Hypothalamus (tissue), 51 donors: ENCODE results near the gene ENO3.
A peak's percentile ranks its signal among the peaks of the same experiment; 100 is the strongest.

Experiments
- DNase-seq, 51 donors: peaks; one replicate each; lab custom pipeline; 2025; lab: John Stamatoyannopoulos, UW

ENO3 gene

DNA sequence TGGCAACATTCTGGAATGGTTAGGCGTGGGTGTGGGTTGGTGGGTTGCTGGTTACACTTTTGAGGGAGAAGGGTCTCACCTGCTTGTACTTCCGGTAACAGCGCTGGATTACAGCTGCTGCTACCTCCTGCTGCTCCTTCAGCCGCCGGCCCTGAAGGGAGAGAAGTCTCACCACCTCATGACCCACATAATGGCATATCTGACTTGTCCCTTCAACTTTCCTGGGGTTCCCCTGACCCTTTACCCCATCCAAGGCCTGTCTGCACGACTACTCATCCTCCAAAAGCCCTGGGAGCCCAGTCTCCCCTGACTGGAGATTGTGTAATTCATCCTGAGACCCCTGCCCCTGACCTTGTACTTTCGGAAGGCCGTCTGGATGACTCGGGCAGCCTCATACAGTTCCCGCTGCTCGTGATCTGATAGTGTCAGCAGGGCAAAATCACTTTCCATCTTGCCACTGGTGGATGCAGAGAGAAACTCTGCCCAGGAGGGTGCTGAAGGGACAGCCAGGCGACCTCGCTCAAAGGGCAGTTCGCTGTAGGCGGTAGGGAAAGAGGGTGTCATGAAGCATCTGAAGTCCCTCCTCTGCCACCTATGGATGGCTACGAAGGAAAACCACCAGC lies 18.7 kb downstream of the ENO3 start:
- DNase-seq, result no peak

DNA sequence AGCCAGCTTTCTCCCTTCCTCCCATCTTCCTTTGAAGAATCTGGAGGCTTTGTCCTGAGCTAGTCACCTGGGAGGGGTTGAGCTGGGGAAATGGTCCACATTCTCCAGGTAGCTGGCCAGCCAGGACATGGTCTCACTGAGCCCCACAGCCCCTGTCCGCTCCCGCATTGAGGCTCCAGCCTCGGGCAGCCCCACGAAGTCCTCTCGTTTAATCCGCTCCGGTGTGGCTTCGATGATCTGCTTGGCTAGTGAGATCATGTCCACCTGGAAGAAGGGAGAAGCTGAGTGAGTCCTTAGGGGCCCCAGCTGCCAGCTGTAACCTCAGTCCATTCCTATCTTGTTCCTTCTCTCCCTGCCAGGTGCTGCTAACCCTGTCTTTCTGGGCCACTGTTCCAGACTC lies 19.4 kb downstream of the ENO3 start:
- no peak for DNase-seq

DNA sequence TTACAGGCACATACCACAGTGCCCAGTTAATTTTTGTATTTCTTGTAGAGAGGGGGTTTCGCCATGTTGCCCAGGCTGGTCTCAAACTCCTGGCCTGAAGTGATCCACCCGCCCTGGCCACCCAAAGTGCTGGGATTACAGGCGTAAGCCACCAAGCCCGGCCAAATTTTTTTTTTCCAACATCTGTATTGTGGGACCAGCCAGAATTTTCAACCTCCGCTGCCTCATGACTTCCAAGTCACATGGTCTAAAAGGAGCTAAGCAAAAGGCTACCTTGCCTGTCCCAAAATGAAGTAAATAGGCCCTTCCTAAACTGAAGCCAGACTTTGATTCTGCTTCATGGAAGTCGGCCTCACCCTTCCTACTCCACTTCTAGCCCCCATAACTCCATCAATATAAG lies 20.9 kb downstream of the ENO3 start:
- DNase-seq, result no peak

DNA sequence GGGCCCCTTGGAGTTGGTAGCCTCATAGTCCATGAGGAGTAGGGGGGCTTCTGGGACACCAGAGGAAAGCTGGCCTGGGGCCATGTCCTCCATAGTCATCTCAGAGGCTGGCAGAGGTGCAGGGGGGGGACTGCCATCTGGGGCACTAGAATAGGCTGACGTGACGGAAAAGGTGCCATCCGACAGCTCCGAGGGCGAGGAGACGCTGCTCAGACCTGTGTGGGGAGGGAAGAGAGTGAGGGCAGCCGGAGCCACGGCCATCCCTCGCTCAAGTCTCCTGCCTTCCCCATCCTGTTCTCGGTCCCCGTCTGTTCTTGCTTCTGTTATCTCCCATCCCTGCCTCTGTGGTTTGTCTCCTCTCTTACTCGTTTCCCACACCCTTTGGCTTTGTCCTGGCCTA lies 21.4 kb downstream of the ENO3 start:
- DNase-seq, result no peak

DNA sequence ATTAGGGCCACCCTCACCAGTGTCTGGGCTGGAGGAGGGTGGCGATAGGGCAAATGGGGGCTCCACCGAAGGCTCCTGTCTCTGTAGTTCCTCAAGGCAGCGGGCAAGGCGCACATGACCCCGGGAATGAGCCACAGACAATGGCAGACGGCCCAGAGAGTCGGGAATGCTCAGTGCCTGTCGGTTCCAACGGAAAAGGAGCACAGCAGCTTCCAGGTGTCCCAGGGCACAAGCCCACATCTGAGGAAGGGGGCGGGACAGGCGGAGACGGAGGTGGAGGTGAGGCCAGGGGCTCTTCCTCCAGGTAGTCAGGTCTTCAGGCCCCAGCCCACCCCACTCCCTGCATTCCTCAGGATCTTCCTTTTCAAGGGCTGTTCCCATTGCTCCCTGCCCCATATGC lies 21.8 kb downstream of the ENO3 start:
- DNase-seq, result no peak

DNA sequence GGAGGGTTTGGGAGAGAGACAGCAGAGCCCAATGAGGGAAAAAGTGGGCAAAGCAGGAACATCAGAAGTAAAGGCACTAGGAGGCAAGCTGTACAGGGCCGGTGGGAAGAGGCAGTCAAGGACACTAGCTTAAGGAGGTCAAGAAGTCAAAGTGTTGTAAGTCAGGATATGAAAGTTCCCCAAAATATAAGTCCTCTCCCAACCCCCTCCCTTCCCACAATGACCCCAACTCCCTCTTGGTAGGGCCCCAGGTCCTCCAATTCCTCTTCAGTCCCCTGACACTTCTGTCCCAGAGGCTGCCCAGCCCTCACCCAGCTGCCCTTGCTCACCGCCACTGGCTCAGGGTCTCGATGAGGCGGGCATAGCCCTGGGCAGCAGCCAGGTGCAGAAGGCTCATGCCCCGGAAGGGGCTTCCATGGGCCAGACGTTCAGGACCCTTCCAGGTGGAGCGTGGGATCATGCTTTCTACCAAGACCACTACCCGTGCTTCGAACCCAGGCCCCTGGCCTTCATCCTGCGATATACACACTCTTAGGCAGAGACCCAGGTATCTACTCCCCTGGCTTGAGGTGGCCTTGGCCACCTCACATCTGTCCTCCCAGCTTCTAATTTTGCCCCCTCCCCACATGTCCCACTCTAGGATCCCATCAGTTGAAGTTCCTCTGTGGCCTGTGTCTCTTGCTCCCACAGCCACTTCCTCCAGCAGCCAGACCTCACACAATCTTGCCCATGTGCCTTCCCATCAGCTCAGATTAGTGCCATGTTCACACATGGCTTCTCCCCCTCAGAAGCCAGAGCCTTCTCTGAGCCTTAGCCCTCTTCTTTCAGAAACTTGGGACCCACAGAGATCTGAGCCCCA lies 22.6 kb downstream of the ENO3 start:
- no peak for DNase-seq

DNA sequence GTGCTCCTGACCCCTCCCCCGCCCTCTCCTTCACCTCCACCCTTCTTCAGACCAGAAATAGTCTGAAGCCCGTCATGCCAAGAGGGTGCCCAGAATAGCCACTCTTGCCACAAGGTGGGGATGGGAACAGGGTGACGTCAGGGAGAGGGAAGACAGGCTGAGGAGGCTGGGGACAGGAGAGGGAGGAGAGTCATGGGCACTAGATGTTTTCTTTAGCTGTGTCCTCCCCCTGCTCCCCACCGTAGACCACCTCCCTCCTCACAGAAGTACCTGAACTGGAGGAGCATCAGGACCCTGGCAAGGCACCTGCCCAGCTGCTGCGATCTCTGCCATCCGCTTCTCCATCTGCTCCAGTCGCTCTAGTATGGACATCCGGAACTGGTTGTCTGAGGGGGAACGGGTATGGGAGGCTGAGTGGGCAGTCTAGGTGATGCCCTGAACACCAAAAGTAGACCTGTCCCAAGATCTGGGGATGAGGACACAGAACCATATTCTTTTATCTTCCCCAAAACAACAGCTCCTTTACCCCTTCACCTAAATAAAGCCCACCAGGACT lies 23.3 kb downstream of the ENO3 start:
- DNase-seq, result peak in 1 of 51 donors; percentile 17

DNA sequence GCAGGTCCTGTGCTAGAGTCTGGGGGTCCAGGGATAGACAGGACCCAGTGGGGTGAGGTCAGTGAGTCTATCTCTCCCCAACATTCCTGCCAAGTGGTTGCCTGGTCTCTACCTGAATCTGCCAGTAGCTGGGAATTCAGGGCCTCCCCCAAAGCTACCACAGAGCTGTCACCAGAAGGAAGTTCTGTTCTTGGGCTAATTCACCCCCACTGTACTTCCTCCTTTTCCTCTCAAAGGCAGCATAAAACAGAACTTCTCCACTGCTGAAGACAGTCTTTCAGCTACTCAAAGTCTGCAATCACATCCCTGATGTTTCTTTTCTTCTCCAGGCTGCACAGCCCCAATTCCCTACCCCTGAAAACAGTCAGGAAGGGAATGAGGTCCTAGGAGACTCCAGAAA lies 27.8 kb downstream of the ENO3 start:
- no peak for DNase-seq

DNA sequence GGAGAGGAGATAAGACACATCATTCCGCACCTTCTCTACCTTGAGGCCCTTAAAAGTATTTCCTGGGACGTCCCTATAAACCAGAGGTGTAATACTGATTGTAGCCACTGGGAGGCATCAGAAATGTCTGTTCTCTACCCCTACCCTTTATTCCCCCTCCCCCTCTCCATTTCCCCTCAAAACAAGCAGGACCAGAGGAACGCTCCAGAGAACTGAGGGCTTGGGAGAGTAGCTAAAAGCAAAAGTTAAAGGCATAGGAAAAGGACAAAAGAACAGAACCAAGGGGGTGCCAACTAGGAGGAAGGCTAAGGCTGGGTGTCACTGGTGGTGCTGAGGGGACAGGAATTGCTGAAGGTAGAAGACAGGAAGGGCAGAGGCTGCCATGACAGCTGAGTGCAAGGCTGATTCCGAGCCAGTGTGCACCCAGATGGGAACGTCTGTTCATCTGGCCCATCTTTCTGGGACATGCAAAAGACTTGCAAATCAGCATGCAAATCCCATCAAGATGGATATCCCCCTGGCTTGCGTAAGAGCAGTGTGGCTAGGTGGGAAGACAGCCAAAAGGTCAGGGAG lies 29.8 kb downstream of the ENO3 start:
- DNase-seq, result peak in 2 of 51 donors; percentile 15 to 32

DNA sequence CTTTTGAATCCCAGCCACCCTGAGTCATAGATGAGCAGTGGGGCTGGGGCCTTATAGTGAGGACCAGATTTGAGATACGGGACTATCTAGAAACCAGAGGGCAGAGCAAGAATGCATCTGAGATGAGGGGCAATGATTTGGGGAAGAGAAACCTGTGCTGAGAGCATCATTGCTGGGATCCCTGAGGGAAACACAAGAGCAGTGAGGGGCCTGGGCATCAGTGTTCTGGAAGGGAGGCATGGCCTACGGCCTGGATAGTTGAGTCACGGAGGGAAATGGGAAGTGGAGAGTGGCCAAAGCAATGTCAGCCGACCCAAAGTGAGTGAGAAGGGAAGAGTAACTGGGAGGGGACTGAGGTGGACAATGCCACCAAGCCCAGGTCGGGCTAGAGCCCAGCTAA lies 31.4 kb downstream of the ENO3 start:
- no peak for DNase-seq

DNA sequence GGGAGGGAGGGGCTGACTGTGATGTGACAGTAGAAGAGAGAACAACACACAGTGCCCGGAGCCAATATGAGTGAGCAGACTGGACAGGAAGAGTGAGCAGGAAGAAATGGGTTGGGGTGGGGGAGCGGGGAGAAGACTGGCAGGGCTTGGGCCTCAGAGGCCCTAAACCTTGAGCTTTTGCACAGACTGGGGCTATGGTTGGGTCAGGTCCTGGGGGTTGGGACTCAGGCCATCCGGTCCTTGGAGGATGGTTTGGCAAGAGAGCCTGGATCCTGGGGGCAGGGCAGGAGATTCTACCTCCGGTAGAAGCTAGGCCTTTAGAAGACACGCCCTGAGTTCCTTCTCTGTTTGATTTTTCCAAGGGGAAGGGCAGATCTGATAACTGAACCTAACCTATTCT lies 35.5 kb downstream of the ENO3 start:
- DNase-seq, result peak in 2 of 51 donors; percentile 9 to 14

DNA sequence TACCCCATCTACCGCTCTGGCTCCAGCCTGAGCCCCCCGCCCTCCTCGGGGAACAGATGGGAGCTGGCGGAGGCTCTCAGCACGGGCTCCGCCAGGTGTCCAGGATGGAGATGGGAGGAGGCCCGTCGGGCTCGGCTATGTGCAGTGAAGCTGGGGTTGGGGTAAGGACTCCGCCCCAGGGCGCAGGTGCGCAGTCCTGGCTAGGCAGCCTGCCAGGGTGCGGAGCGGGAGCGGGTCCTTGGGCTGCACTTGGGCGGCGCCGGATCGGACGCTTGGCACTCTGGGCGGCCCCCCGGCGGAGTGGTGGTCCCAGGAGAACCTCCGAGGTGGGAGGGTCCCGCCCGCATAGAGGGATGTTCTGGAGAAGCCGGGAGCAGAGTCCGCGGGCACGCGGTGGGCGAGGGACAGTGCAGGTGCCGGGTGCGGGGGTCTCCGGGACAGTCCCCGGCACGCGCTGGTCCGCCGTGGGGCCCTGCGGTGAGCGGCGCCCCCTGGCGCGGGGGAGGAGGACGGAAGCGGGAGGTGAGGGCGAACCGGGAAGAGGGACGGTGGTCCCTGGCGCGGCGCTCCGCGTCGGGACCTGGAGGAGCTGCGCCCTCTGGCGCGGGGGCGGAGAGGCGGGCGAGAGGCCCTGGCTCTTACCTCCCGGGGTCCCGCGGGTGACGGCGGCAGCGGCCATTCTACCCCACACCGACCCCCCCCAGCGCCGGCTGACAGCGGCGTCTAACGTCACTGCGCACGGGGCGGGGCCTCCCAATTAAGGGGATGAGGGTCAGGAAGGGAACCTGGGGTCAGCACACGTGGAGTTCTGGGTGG lies 36.2 kb downstream of the ENO3 start, which contains the start of gene CAMTA2:
CAMTA2 (minus strand) TSS at position 725 of the 816 bp plus-strand sequence. CDS start 1,453 bp downstream, outside the sequence.
- DNase-seq, result peak; percentile 24 to 90 (median 79)

DNA sequence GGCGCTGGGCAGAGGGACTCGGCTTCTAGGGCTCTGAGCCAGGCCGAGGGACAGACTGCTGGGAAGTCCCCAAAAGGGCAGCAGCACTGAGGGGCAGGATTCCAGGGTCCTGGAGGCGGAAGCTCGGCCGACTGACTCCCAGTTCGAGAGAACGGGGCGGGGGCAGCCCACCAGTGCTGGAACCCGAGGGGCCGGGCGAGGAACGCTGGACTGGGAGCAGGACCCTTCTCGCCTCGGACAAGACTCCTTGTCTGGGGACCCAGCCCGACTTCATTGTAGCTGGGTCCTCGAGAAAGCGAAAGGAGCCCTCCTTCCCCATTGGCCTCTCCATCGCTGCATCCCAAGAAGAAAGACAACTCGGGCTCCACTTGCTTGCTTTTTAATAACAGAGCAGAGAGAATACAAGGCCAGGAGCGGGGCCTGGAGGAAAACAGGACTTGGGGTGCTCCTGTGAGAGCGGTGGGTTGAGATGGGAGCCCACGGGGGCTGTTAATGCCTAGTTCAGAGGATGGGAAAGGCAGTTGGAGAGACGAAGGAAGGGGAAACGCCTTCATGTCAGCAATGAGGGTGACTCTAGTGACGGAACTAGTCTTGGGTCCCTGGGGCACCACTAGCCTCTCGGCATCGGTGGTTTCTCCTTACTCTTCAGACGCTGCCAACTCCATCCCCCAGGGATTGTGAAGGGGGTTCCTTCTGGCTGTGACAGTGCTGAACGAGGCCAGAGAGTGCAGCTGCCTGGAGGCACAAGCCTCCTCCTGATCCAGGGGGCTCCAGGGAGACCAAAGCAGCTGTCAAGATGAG lies 37.0 kb downstream of the ENO3 start:
- peak in 3 of 51 donors; percentile 53 to 58 (median 54) for DNase-seq

DNA sequence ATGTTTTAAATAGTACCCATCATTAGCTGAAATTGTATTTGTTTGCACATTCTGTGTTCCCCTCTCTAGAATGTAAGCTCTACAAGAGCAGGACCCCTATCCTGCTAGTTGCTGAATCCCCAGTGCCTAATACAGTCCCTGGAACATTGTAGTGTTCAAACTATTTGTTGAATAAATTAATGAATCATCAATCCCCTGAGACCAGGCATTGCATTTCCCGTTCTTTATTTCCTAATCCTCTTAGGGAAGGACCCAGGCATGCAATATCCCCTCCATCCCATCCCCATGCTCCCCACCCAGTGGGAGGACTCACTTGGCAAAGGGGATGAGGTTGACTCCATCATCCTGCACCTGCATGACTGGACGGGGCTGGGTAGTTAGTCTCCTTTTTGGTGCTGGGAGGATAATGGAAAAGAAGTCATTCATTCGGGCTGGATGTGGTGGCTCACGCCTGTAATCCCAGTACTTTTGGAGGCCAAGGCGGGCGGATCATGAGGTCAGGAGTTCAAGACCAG lies 43.2 kb downstream of the ENO3 start:
- no peak for DNase-seq

DNA sequence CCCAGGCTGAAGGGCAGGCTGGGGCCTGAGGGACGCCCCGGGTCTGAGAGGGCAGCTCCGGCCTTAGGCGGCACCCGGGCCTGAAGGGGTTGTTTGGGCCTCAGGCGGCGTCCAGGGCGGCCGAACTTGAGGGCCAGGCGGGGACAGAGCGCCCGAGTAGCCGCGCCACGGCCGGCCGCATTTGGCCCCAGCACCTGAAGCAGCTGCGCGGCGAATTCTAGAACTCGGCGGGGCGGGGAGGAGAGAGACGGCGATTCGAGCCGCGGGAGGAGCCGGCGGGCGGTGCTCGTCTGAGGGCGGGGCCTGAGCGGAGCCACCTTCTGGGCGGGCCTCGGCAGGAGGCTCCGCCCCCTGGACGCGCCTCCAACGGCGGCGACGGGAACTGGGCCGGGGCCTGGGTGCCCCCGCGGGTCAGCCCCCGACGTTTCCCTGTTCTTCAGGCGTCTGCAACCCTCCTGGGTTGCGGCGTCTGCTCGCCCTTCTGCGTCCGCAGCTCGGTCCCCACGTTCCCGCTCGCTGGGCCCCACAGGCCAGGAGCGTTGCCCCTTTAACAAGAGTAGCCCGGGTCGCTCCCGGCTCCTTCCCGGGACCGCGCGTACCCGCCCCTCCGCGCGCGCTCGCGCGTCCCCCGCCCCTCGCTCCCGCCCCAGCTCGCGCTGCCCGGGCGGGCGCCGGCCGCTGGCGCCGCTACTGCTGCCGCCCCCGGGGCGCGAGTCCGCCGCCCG lies 46.5 kb downstream of the ENO3 start, which contains the start of the genes INCA1 and KIF1C:
INCA1 (minus strand) TSS at position 221 of the 725 bp plus-strand sequence. CDS start 3,085 bp downstream, outside the sequence.
KIF1C (plus strand) TSS at position 649 of the 725 bp plus-strand sequence. CDS start 2,297 bp downstream, outside the sequence.
- DNase-seq, result peak; percentile 49 to 98 (median 91)

DNA sequence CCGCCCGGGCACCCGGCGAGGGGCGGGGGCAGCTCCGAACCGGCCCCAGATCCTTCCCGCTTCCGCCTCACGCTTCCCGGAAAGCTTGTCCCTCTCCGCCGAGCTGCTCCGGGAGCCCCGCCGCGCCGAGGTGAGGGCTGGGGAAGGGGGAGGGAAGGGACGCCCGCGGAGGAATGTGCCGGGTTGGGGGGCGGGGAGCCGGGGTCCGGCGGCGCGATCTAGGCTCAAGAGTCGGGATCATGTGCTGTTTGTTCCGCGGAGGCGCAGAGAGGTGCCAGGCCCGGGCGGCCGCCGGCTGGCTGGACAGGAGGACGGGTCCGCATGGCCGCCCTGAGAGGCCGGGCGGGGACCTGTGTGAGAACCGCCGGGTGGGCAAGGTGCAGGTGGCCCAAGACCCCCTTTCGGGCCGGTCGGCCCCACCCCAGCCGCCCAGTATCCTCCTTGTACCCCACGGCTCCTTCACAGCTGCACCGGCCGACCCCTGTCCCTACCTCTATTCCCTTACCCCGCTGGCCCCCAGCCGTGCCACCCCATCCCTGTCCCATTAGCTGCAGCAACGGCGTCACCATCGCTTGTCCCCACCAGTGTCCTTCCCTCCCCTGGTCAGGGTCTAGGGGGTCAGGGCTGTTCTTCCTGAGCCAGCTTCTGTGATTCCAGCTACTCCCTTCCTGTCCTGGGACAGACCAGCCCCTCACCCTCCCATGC lies 47.3 kb downstream of the ENO3 start:
- DNase-seq, result peak in 21 of 51 donors; percentile 13 to 77 (median 50)

DNA sequence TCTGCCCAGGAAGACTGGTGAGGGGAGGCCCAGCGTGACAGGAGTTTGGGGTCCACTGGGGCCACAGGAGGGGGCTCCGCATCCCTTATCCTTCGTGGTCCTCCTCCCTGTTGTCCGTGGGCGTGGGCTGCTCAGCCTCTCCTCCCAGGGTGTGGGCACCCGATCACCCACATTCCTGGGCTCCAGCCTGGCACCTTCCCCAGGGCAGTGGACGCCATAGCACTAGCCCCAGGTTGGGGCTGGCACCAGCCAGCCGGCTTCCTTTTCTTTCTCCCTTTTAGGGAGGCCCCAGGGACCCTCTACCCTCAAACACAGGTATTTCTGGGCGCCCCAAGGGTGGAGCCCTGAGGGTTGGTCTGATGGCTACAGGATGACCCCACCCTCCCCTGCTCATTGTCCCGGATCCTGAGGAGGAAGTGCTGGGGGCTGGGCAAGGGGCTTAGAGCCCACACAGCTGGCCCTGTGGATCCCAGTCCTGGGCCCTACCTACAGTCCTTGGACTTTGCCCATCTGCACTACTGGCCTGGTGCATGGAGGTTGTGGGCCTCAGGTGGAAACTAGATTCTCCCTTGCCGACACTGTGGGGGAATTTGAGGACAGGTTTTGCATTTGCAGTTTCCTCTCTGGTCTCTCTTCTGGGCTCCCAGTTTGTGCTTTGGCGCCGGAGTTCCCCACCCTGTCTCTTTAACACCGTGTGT lies 48.0 kb downstream of the ENO3 start:
- no peak for DNase-seq
